HG03469 (cell line): ENCODE results near the gene ELOVL5.

Experiments used
- ATAC-seq: cut with Tn5 transposase; IDR thresholded peaks from one replicate; pipeline ENCODE4 v1.9.1; 2021; ENCODE audit warnings: mild to moderate bottlenecking, moderate library complexity, moderate number of reproducible peaks; ENCODE audit not compliant: unreplicated experiment

The ELOVL5 gene

GRCh38 chr6:53281518-53282215 lies 67.1 kb downstream of the ELOVL5 start:
- peak; percentile 38 for ATAC-seq

GRCh38 chr6:53280207-53280606 lies 68.5 kb downstream of the ELOVL5 start:
- no peak for ATAC-seq

GRCh38 chr6:53279293-53279692 lies 69.5 kb downstream of the ELOVL5 start:
- no peak for ATAC-seq

GRCh38 chr6:53273370-53273769 lies 75.4 kb downstream of the ELOVL5 start:
- no peak for ATAC-seq

- ATAC-seq: no peak
These were observed 78.9 kb downstream of the ELOVL5 start for GRCh38 chr6:53269827-53270226.

- no peak for ATAC-seq
These were observed 79.7 kb downstream of the ELOVL5 start for GRCh38 chr6:53268858-53269608.

- ATAC-seq: no peak
These were observed 82.1 kb downstream of the ELOVL5 start for GRCh38 chr6:53266553-53267090.

- no peak for ATAC-seq
These were observed 83.7 kb downstream of the ELOVL5 start for GRCh38 chr6:53264915-53265607.

GRCh38 chr6:53264337-53264736 lies 84.4 kb downstream of the ELOVL5 start:
- no peak for ATAC-seq

GRCh38 chr6:53263917-53264316 lies 84.8 kb downstream of the ELOVL5 start:
- no peak for ATAC-seq

- ATAC-seq: no peak
These were observed 88.7 kb downstream of the ELOVL5 start for GRCh38 chr6:53259860-53260580.

GRCh38 chr6:53258774-53259155 lies 90.0 kb downstream of the ELOVL5 start:
- no peak for ATAC-seq

- ATAC-seq: no peak
These were observed 90.5 kb downstream of the ELOVL5 start for GRCh38 chr6:53258076-53258773.

- ATAC-seq: no peak
These were observed 91.2 kb downstream of the ELOVL5 start for GRCh38 chr6:53257533-53257932.

GRCh38 chr6:53257001-53257400 lies 91.7 kb downstream of the ELOVL5 start:
- ATAC-seq: no peak

GRCh38 chr6:53252177-53252692 lies 96.5 kb downstream of the ELOVL5 start:
- no peak for ATAC-seq

- ATAC-seq: no peak
These were observed 97.6 kb downstream of the ELOVL5 start for GRCh38 chr6:53251033-53251672.

- no peak for ATAC-seq
These were observed 98.3 kb downstream of the ELOVL5 start for GRCh38 chr6:53250176-53251032.

- no peak for ATAC-seq
These were observed 101.8 kb downstream of the ELOVL5 start for GRCh38 chr6:53246924-53247323.
